Testis (tissue), 2 donors: Measurements from ENCODE around the gene TBC1D22A.

ENCODE experiments used
- POLR2A ChIP-seq: fragments of 450-650 bp; IDR thresholded peaks from one replicate; pipeline ENCODE4 v1.6.1; 2017; ENCODE audit warnings: antibody characterized with exemption, mild to moderate bottlenecking, moderate library complexity
- TF ChIP-seq, protein P1 (sequence below), 3 experiments: fragments of 450-650 bp in 2 of 3; fragments of 200-600 bp in 1 of 3; sonication (generic) in 1 of 3; IDR thresholded peaks; one replicate each; pipeline ENCODE4 v1.5.1; 2016 to 2019; ENCODE audit warnings: antibody characterized with exemption in 3 of 3, mild to moderate bottlenecking in 2 of 3, moderate library complexity in 1 of 3

DNA sequence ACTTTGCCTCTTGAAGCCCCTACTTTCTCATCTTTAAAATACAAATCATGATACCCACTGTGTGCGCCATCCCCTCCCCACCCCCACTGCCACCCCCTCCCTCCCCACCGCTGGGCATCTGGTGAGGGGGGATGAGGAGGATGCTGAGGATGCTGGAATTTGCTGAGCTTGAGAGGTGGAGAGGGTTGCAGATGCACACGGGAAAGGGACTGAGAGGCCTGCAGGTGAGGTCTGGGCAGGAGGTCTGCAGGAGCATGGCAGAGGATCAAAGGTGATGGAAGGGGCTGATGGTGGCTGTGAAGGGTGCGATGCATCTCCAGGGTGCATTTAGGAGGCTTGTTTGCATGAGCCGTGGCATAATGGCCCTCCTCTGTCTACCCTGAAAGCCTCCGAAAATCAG lies 7.6 kb upstream of the TBC1D22A start:
- TF ChIP-seq, protein P1, sequence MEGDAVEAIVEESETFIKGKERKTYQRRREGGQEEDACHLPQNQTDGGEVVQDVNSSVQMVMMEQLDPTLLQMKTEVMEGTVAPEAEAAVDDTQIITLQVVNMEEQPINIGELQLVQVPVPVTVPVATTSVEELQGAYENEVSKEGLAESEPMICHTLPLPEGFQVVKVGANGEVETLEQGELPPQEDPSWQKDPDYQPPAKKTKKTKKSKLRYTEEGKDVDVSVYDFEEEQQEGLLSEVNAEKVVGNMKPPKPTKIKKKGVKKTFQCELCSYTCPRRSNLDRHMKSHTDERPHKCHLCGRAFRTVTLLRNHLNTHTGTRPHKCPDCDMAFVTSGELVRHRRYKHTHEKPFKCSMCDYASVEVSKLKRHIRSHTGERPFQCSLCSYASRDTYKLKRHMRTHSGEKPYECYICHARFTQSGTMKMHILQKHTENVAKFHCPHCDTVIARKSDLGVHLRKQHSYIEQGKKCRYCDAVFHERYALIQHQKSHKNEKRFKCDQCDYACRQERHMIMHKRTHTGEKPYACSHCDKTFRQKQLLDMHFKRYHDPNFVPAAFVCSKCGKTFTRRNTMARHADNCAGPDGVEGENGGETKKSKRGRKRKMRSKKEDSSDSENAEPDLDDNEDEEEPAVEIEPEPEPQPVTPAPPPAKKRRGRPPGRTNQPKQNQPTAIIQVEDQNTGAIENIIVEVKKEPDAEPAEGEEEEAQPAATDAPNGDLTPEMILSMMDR (IDR thresholded peaks at IDR 0.05), result no peak
- no peak for TF ChIP-seq POLR2A
